Measurements from ENCODE around the gene PLCB4. TPM values are rescaled to one million over a fixed set of nuclear protein-coding genes. Genes with fewer than 3 reads are reported as not detected.

The PLCB4 gene
- total RNA-seq, 1 donor from 2014 or later, result 38.0 TPM

- peaks cover 0 to 4% of the 10 kb centered on the region in 2 donors for H3K4me1 ChIP-seq
- intact Hi-C loops (cut with DNase I), result no loop called here
- no peak for DNase-seq (ENCODE audit: low spot score in 2 of 2)
- H3K36me3 ChIP-seq, result no peaks in the 10 kb centered on the region
- H3K27me3 ChIP-seq, result no peaks in the 10 kb centered on the region
- no peak overlapping the region for H3K27ac ChIP-seq
- no peaks in the 10 kb centered on the region for H3K9me3 ChIP-seq
- no peak overlapping the region for H3K4me3 ChIP-seq
- TF ChIP-seq CTCF (IDR thresholded peaks at IDR 0.05), result no peak
Observed at GRCh38 chr20:9412309-9412708, 343.4 kb downstream of the PLCB4 start.

- no peaks in the 10 kb centered on the region for H3K9me3 ChIP-seq
- H3K27ac ChIP-seq, result no peak overlapping the region
- no peak overlapping the region for H3K4me3 ChIP-seq
- no peak for TF ChIP-seq CTCF (IDR thresholded peaks at IDR 0.05)
- H3K4me1 ChIP-seq, result peaks cover 0 to 4% of the 10 kb centered on the region in 2 donors
- H3K27me3 ChIP-seq, result no peaks in the 10 kb centered on the region
- H3K36me3 ChIP-seq, result no peaks in the 10 kb centered on the region
- intact Hi-C loops (cut with DNase I), result no loop called here
- DNase-seq (ENCODE audit: low spot score in 2 of 2), result no peak
Observed at GRCh38 chr20:9413001-9413400, 344.1 kb downstream of the PLCB4 start.

- no peak overlapping the region for H3K27ac ChIP-seq
- no peak for TF ChIP-seq CTCF (IDR thresholded peaks at IDR 0.05)
- H3K9me3 ChIP-seq, result no peaks in the 10 kb centered on the region
- DNase-seq (ENCODE audit: low spot score in 2 of 2), result no peak
- H3K36me3 ChIP-seq, result no peaks in the 10 kb centered on the region
- no peak overlapping the region for H3K4me3 ChIP-seq
- no peaks in the 10 kb centered on the region for H3K27me3 ChIP-seq
- no peaks in the 10 kb centered on the region for H3K4me1 ChIP-seq
- intact Hi-C loops (cut with DNase I), result no loop called here
Observed at GRCh38 chr20:9415426-9415825, 346.5 kb downstream of the PLCB4 start.

- Histone ChIP-seq H3K9me3 (no peaks in the 10 kb centered on the region), H3K36me3 (no peaks in the 10 kb centered on the region), H3K27ac (no peak overlapping the region), H3K27me3 (no peaks in the 10 kb centered on the region), H3K4me3 (no peak overlapping the region), H3K4me1 (no peaks in the 10 kb centered on the region)
- intact Hi-C loops (cut with DNase I), result no loop called here
- TF ChIP-seq CTCF (IDR thresholded peaks at IDR 0.05), result no peak
- no peak for DNase-seq (ENCODE audit: low spot score in 2 of 2)
Observed at GRCh38 chr20:9416421-9416820, 347.5 kb downstream of the PLCB4 start.

- Histone ChIP-seq H3K27me3 (no peaks in the 10 kb centered on the region), H3K27ac (no peak overlapping the region), H3K9me3 (no peaks in the 10 kb centered on the region), H3K4me1 (no peaks in the 10 kb centered on the region), H3K36me3 (no peaks in the 10 kb centered on the region), H3K4me3 (no peak overlapping the region)
- no peak for TF ChIP-seq CTCF (IDR thresholded peaks at IDR 0.05)
- intact Hi-C loops (cut with DNase I), result no loop called here
- DNase-seq (ENCODE audit: low spot score in 2 of 2), result no peak
Observed at GRCh38 chr20:9417665-9418064, 348.8 kb downstream of the PLCB4 start.
